Type B pancreatic cell (in vitro differentiated cells): Measurements from ENCODE around the gene ZNF32. TPM values are rescaled to one million over a fixed set of nuclear protein-coding genes. Genes with fewer than 3 reads are reported as not detected.
"Not testable (repeated sequence)": the region's sequence is repeated elsewhere in the genome, so short reads cannot be mapped to it uniquely, and the experiment has no call there.

Experiments
- DNase-seq: peaks from one replicate; pipeline ENCODE4 v3.0.0; 2021; ENCODE audit warnings: mixed read lengths; ENCODE audit not compliant: unreplicated experiment; ENCODE audit errors: extremely low spot score
- H3K27ac Mint-ChIP-seq: 2 replicates; pipeline ENCODE4 v1.8.0; 2021; ENCODE audit warnings: mild to moderate bottlenecking, mixed read lengths
- H3K27me3 Mint-ChIP-seq: 2 replicates; pipeline ENCODE4 v1.8.0; 2021; ENCODE audit warnings: mixed read lengths
- H3K36me3 Mint-ChIP-seq: 2 replicates; pipeline ENCODE4 v1.8.0; 2021; ENCODE audit warnings: mixed read lengths
- H3K4me1 Mint-ChIP-seq: one replicate; pipeline ENCODE4 v1.8.0; 2021; ENCODE audit warnings: mixed read lengths; ENCODE audit not compliant: unreplicated experiment
- H3K4me3 Mint-ChIP-seq: 2 replicates; pipeline ENCODE4 v1.8.0; 2021; ENCODE audit warnings: mild to moderate bottlenecking, mixed read lengths
- H3K9me3 Mint-ChIP-seq: 2 replicates; pipeline ENCODE4 v1.8.0; 2021; ENCODE audit warnings: mixed read lengths
- total RNA-seq: library from RNA; stranded (reverse); gene quantifications from 2 replicates; pipeline ENCODE4 v1.2.1, GENCODE V29; 2021; ENCODE audit warnings: low replicate concordance
- TF ChIP-seq, protein P1 (sequence below): fragments of 200-600 bp; sonication (generic); conservative IDR thresholded peaks from 2 replicates; pipeline ENCODE4 v1.5.0; 2021; ENCODE audit warnings: antibody characterized with exemption, mild to moderate bottlenecking

Gene ZNF32
- total RNA-seq, 1 donor from 2014 or later, result 41.8 TPM

- peaks cover 8% of the 10 kb centered on the region for H3K4me1 Mint-ChIP-seq
- DNase-seq, result no peak
- H3K4me3 Mint-ChIP-seq, result no peak overlapping the region
- H3K9me3 Mint-ChIP-seq, result peaks cover 4% of the 10 kb centered on the region
- TF ChIP-seq, protein P1, sequence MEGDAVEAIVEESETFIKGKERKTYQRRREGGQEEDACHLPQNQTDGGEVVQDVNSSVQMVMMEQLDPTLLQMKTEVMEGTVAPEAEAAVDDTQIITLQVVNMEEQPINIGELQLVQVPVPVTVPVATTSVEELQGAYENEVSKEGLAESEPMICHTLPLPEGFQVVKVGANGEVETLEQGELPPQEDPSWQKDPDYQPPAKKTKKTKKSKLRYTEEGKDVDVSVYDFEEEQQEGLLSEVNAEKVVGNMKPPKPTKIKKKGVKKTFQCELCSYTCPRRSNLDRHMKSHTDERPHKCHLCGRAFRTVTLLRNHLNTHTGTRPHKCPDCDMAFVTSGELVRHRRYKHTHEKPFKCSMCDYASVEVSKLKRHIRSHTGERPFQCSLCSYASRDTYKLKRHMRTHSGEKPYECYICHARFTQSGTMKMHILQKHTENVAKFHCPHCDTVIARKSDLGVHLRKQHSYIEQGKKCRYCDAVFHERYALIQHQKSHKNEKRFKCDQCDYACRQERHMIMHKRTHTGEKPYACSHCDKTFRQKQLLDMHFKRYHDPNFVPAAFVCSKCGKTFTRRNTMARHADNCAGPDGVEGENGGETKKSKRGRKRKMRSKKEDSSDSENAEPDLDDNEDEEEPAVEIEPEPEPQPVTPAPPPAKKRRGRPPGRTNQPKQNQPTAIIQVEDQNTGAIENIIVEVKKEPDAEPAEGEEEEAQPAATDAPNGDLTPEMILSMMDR, result no peak
- H3K36me3 Mint-ChIP-seq, result peaks cover 31% of the 10 kb centered on the region
- H3K27ac Mint-ChIP-seq, result no peak overlapping the region
- H3K27me3 Mint-ChIP-seq, result no peaks in the 10 kb centered on the region
These were observed 38.0 kb downstream of the ZNF32 start for GRCh38 chr10:43610636-43611035.

DNA sequence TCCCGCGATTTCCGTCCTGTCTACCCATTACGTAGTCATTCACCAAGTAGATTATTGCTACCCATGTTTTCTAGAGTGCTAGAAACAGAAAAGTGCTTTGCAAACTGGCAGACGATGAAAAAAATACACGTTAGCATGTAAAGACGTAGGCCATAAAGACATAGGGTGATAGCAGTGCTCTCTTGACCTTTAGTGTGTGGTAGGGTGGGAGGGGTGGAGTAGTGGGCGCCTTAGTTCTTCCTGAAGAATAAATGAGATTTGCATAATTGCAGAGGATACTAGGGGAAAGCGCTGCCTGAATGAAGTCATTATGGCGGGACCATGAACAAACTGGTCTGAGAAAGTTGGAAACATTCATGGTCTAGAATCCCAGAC is 41.5 kb downstream of the ZNF32 start:
- H3K4me3 Mint-ChIP-seq, result peak overlapping the region; percentile 92
- peak overlapping the region; percentile 64 for H3K27ac Mint-ChIP-seq
- no peak for DNase-seq
- H3K4me1 Mint-ChIP-seq, result peaks cover 8% of the 10 kb centered on the region
- peaks cover 16% of the 10 kb centered on the region for H3K36me3 Mint-ChIP-seq
- H3K9me3 Mint-ChIP-seq, result no peaks in the 10 kb centered on the region
- TF ChIP-seq, protein P1, result no peak
- H3K27me3 Mint-ChIP-seq, result peaks cover 7% of the 10 kb centered on the region

GRCh38 chr10:43606323-43607198 is 42.1 kb downstream of the ZNF32 start, which contains the start of gene ZNF485:
Gene ZNF485, plus strand, starts transcription at chr10:43606438. Its CDS starts 613 bp downstream, at chr10:43607051.
- H3K4me3 Mint-ChIP-seq, result peak within 1 kb of the TSS; percentile 92
- H3K27me3 Mint-ChIP-seq, result peaks cover 11% of the 10 kb centered on the region
- no peaks in the 10 kb centered on the region for H3K9me3 Mint-ChIP-seq
- H3K4me1 Mint-ChIP-seq, result peaks cover 8% of the 10 kb centered on the region
- TF ChIP-seq, protein P1, result no peak
- peaks cover 10% of the 10 kb centered on the region for H3K36me3 Mint-ChIP-seq
- peak within 1 kb of the TSS; percentile 64 for H3K27ac Mint-ChIP-seq
- DNase-seq, result peak; percentile 78

DNA sequence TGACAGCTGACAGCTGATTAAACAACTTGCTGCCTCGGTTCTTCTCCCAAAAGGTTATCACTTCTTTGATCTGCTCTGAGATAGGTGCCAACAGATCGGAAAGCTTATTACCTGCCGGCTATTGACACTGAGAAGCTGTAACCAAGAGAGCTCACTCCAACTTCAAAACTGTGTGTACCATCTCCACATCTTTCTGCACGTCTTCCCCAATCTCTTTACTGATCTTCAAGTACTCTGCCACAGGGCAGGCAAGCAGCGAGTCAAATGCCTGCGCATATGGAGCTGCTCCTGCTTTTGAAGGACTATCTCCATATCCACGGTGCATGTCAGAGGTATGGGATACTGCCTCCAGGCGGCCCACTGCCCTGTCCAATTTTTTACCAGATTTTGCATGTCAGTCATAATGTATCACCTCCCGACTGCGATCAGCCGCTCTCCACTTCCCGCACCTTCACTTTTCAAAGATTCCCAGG is 42.8 kb downstream of the ZNF32 start:
- Mint-ChIP-seq H3K27ac (no peak overlapping the region), H3K36me3 (peaks cover 10% of the 10 kb centered on the region), H3K9me3 (no peaks in the 10 kb centered on the region), H3K27me3 (peaks cover 13% of the 10 kb centered on the region), H3K4me3 (peak overlapping the region; percentile 92), H3K4me1 (peaks cover 8% of the 10 kb centered on the region)
- DNase-seq, result no peak
- TF ChIP-seq, protein P1, result no peak

DNA sequence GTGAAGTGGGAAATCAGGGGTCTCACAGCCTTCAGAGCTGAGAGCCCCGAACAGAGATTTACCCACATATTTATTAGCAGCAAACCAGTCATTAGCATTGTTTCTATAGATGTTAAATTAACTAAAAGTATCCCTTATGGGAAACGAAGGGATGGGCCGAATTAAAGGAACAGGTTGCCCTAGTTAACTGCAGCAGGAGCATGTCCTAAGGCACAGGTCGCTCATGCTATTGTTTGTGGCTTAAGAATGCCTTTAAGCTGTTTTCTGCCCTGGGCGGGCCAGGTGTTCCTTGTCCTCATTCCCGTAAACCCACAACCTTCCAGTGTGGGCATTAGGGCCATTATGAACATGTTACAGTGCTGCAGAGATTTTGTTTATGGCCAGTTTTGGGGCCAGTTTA is 47.1 kb downstream of the ZNF32 start:
- DNase-seq, H3K27ac Mint-ChIP-seq, H3K4me3 Mint-ChIP-seq, H3K9me3 Mint-ChIP-seq, H3K4me1 Mint-ChIP-seq, H3K36me3 Mint-ChIP-seq: not testable (repeated sequence)
- peaks cover 17% of the 10 kb centered on the region for H3K27me3 Mint-ChIP-seq

GRCh38 chr10:43599333-43599732 is 49.3 kb downstream of the ZNF32 start:
- no peak for DNase-seq
- Mint-ChIP-seq H3K27ac (no peak overlapping the region), H3K4me3 (no peak overlapping the region), H3K27me3 (peaks cover 24% of the 10 kb centered on the region), H3K9me3 (no peaks in the 10 kb centered on the region), H3K36me3 (no peaks in the 10 kb centered on the region), H3K4me1 (peaks cover 10% of the 10 kb centered on the region)
- TF ChIP-seq, protein P1, result no peak
